HG03108 (cell line): ENCODE results near the gene KRTAP12-3.

ENCODE experiments used
- ATAC-seq: cut with Tn5 transposase; IDR thresholded peaks from one replicate; pipeline ENCODE4 v1.9.1; 2021; ENCODE audit warnings: moderate library complexity; ENCODE audit not compliant: unreplicated experiment

Gene KRTAP12-3

DNA sequence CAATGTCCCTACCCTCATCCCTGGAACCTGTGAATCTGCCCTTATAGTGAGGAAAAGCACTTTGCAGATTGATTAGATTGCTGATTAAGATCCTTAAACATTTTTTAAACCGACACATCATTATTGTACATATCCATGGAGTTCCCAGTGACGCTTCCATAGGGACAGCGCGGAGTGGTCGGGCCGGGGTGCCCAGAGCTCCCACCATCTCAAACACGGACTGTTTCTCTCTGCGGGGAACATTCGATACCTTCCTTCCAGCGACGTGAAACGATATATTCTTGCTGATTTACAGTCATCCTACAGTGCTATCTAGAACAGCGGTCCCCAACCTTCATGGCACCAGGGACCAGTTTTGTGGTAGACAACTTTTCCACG lies 43.3 kb downstream of the KRTAP12-3 start:
- no peak for ATAC-seq

DNA sequence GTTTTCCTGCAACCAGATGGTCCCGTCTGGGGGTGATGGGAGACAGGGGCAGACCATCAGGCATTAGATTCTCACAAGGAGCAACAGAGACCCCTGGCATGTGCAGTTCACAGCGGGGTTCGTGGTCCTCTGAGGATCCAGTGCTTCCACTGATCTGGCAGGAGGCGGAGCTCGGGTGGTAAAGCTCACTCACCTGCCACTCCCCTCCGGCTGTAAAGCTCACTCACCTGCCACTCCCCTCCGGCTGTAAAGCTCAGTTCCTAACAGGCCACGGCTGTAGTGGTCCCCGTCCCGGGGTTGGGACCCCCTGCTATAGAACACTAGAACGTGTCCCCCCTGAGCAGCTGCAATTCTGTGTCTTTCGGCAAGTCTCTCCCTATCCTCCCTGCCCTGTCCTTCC lies 43.8 kb downstream of the KRTAP12-3 start:
- no peak for ATAC-seq

- ATAC-seq = no peak
Measured at GRCh38 chr21:44702111-44702972, 44.6 kb downstream of the KRTAP12-3 start.

- ATAC-seq = no peak
Measured at GRCh38 chr21:44702973-44703730, 45.4 kb downstream of the KRTAP12-3 start.

DNA sequence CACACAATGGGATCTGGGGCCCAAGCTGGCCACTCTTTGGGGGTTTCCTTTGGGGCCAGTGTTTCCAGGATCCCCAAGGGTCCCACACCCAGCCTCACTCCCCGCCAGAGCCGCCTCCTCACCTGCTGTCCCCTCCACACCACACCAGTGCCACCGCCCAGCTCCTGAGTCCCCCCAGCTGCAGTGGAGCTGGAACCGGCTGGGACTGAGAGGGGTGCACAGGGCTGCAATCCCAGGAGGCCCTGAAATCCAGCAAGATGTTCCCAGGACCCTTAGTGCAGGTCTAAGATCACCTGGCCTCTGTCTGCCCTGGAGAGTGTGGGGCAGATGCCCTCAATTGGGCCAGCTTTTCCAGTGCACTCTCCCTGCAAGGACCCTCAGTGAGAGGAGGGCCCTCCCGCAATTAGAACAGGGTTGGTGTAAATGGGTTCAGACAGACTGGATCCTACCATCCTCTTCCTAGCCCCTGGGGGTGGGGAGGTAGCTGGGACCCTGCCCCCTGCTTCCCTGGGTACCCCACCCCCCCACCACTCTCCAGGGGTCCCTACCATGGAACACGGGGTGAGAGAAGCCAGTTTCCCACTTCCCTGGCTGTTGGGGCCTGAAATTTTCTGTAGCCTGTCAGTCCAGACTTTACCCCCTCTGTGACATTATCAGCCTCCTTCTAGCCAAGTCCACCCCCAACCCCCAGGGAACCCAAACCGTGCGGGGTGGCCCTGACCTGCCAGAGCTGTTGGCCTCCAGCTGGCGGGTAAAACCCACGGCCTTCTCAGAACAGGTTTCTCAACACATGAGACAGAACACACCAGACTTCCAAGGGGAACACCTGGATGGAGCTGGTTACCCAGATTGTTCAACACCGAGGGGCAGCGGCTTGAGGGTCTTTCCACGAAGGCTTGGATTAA lies 46.3 kb downstream of the KRTAP12-3 start:
- no peak for ATAC-seq

GRCh38 chr21:44704636-44705001 lies 46.9 kb downstream of the KRTAP12-3 start:
- ATAC-seq = no peak

GRCh38 chr21:44706026-44706705 lies 48.4 kb downstream of the KRTAP12-3 start:
- ATAC-seq = no peak

GRCh38 chr21:44706706-44707581 lies 49.2 kb downstream of the KRTAP12-3 start:
- no peak for ATAC-seq
